CD14-positive monocyte (primary cell): ENCODE measurements around the gene ERLIN1. TPM values are rescaled to one million over a fixed set of nuclear protein-coding genes. Genes with fewer than 3 reads are reported as not detected.

Experiments
- DNase-seq, 3 donors: peaks; one replicate each; pipeline ENCODE4 v3.0.0-alpha.2; 2011 to 2022
- H2AFZ ChIP-seq: 2 replicates; pipeline ENCODE4 v1.6.0; 2012; ENCODE audit warnings: mild to moderate bottlenecking, low read depth, low read length, inconsistent platforms; ENCODE audit not compliant: insufficient read depth, poor library complexity, severe bottlenecking
- H3K27ac ChIP-seq, 2 donors: 1 replicate in 1 of 2; 2 replicates in 1 of 2; pipeline ENCODE4 v1.5.1; 2012 to 2013; ENCODE audit warnings: low read length in 2 of 2, control low read depth in 1 of 2, inconsistent platforms in 1 of 2, low read depth in 1 of 2, mild to moderate bottlenecking in 1 of 2
- H3K27me3 ChIP-seq, 2 donors: one replicate each; pipeline versions ENCODE4 v1.6.0 to v1.6.1; 2011 to 2013; ENCODE audit warnings: low read length in 2 of 2; ENCODE audit not compliant: control insufficient read depth in 2 of 2, insufficient read depth in 2 of 2
- H3K36me3 ChIP-seq, 2 donors: replicated peaks in 1 of 2; 1 replicate in 1 of 2; 2 replicates in 1 of 2; pipeline versions ENCODE4 v1.5.1 to v1.6.1; 2012 to 2013; ENCODE audit warnings: low read length in 2 of 2, control low read depth in 1 of 2, inconsistent platforms in 1 of 2, mild to moderate bottlenecking in 1 of 2; ENCODE audit not compliant: insufficient read depth in 2 of 2, control insufficient read depth in 1 of 2
- H3K4me1 ChIP-seq, 2 donors: 1 replicate in 1 of 2; 2 replicates in 1 of 2; pipeline versions ENCODE4 v1.5.1 to v1.6.1; 2012 to 2013; ENCODE audit warnings: low read length in 2 of 2, control low read depth in 1 of 2, inconsistent platforms in 1 of 2, mild to moderate bottlenecking in 1 of 2, moderate library complexity in 1 of 2; ENCODE audit not compliant: insufficient read depth in 2 of 2, control insufficient read depth in 1 of 2
- H3K4me2 ChIP-seq: replicated peaks from 2 replicates; pipeline ENCODE3; 2012; ENCODE audit warnings: low read length, moderate library complexity, mild to moderate bottlenecking; ENCODE audit not compliant: poor library complexity, severe bottlenecking; ENCODE audit errors: extremely low read depth
- H3K4me3 ChIP-seq, 3 experiments: fragments of 200-600 bp in 1 of 3; sonication (generic) in 1 of 3; replicated peaks in 1 of 3; 1 replicate in 2 of 3; 2 replicates in 1 of 3; pipeline ENCODE4 v1.5.1; 2011 to 2013; ENCODE audit warnings: low read length in 3 of 3, mild to moderate bottlenecking in 3 of 3, control low read depth in 2 of 3, low read depth in 2 of 3, inconsistent platforms in 1 of 3, moderate library complexity in 1 of 3
- H3K79me2 ChIP-seq: 2 replicates; pipeline ENCODE4 v1.6.0; 2012; ENCODE audit warnings: mild to moderate bottlenecking, control low read depth, inconsistent platforms, low read length, moderate library complexity; ENCODE audit not compliant: insufficient read depth
- H3K9ac ChIP-seq: 2 replicates; pipeline ENCODE4 v1.6.0; 2017; ENCODE audit warnings: low read length, mild to moderate bottlenecking; ENCODE audit not compliant: insufficient read depth, poor library complexity, severe bottlenecking
- H3K9me3 ChIP-seq, 2 donors: replicated peaks in 1 of 2; 1 replicate in 1 of 2; 2 replicates in 1 of 2; pipeline versions ENCODE4 v1.5.1 to v1.6.1; 2012 to 2013; ENCODE audit warnings: low read length in 2 of 2, control low read depth in 1 of 2; ENCODE audit not compliant: control insufficient read depth in 1 of 2, insufficient read depth in 1 of 2
- H4K20me1 ChIP-seq: 2 replicates; pipeline ENCODE4 v1.6.0; 2012; ENCODE audit warnings: mild to moderate bottlenecking, low read length, control low read depth, moderate library complexity; ENCODE audit not compliant: insufficient read depth
- H3K27ac Mint-ChIP-seq, 7 donors: one replicate each; pipeline ENCODE4 v1.8.0; 2020; ENCODE audit warnings: mild to moderate bottlenecking in 7 of 7, mixed read lengths in 7 of 7, moderate library complexity in 6 of 7, inconsistent platforms in 2 of 7
- H3K27me3 Mint-ChIP-seq, 3 donors: one replicate each; pipeline ENCODE4 v1.8.0; 2021 to 2022; ENCODE audit warnings: low read depth in 3 of 3, mild to moderate bottlenecking in 3 of 3, mixed read lengths in 3 of 3, moderate library complexity in 3 of 3, inconsistent platforms in 1 of 3
- H3K36me3 Mint-ChIP-seq, 2 donors: one replicate each; pipeline ENCODE4 v1.8.0; 2020; ENCODE audit warnings: mixed read lengths in 2 of 2, inconsistent platforms in 1 of 2, mild to moderate bottlenecking in 1 of 2
- H3K4me1 Mint-ChIP-seq: one replicate; pipeline ENCODE4 v1.8.0; 2020; ENCODE audit warnings: mild to moderate bottlenecking, mixed read lengths
- H3K4me3 Mint-ChIP-seq, 2 donors: one replicate each; pipeline ENCODE4 v1.8.0; 2020; ENCODE audit warnings: mild to moderate bottlenecking in 2 of 2, mixed read lengths in 2 of 2, moderate library complexity in 1 of 2
- H3K9me3 Mint-ChIP-seq, 7 donors: one replicate each; pipeline ENCODE4 v1.8.0; 2020 to 2022; ENCODE audit warnings: mixed read lengths in 7 of 7, mild to moderate bottlenecking in 6 of 7, moderate library complexity in 6 of 7, inconsistent platforms in 2 of 7
- CTCF ChIP-seq: fragments of 200-600 bp; IDR thresholded peaks from one replicate; pipeline ENCODE4 v1.8.0; 2022; ENCODE audit warnings: antibody characterized with exemption, mild to moderate bottlenecking
- WGBS: methylation state at CpG from one replicate; pipeline ENCODE4 v1.1.5; 2013; ENCODE audit warnings: missing lambda C conversion rate; ENCODE audit not compliant: insufficient coverage; 5-methylcytosine and 5-hydroxymethylcytosine counted together
- intact Hi-C, 2 donors: fragments of 100-400 bp; cut with micrococcal nuclease; formaldehyde crosslinking; loops; one replicate each; pipeline versions ENCODE4 v1.15.0 to v1.15.1; 2023
- polyA plus RNA-seq, 3 donors: library from polyadenylated mRNA; depleted of rRNA in 1 of 3; unstranded in 2 of 3; stranded (reverse) in 1 of 3; fragments of 300-500 nt in 2 of 3; fragments of >200 nt in 1 of 3; fragmentation: Illumina TruSeq in 2 of 3; gene quantifications; 1 replicate in 2 of 3; 2 replicates in 1 of 3; pipeline ENCODE4 v1.2.3, GENCODE V29; 2012 to 2021

ERLIN1 gene
- polyA plus RNA-seq, 3 donors: 14.5 to 31.4 (median 18.7) TPM

- Histone ChIP-seq H3K27me3 (no peaks in the 10 kb centered on the region), H3K4me3 (no peak overlapping the region), H3K4me1 (no peaks in the 10 kb centered on the region), H3K27ac (peak overlapping the region in 1 of 2 donors; percentile 46), H3K36me3 (peaks cover 85 to 100% of the 10 kb centered on the region in 2 donors), H4K20me1 (peaks cover 28% of the 10 kb centered on the region), H3K79me2 (peaks cover 53% of the 10 kb centered on the region), H3K9me3 (no peaks in the 10 kb centered on the region), H3K4me2 (no peak overlapping the region), H3K9ac (no peak overlapping the region), H2AFZ (no peak overlapping the region)
- no peak for DNase-seq
- intact Hi-C loops: no loop called here
- no peaks in the 10 kb centered on the region for H3K4me1 Mint-ChIP-seq
- H3K27me3 Mint-ChIP-seq: no peaks in the 10 kb centered on the region
- peak overlapping the region in 1 of 7 donors; percentile 3 for H3K27ac Mint-ChIP-seq
- peaks cover 83 to 96% of the 10 kb centered on the region in 2 donors for H3K36me3 Mint-ChIP-seq
- WGBS: 97% methylated on average over 4 of the region's 5 CpGs
- TF ChIP-seq CTCF: no peak
- H3K9me3 Mint-ChIP-seq: no peaks in the 10 kb centered on the region
- no peak overlapping the region for H3K4me3 Mint-ChIP-seq
These were observed 29.9 kb downstream of the ERLIN1 start for GRCh38 chr10:100155936-100156335.

GRCh38 chr10:100154666-100155065 lies 31.2 kb downstream of the ERLIN1 start:
- Histone ChIP-seq H3K4me2 (no peak overlapping the region), H4K20me1 (peaks cover 26% of the 10 kb centered on the region), H3K9me3 (no peaks in the 10 kb centered on the region), H3K27me3 (no peaks in the 10 kb centered on the region), H3K36me3 (peaks cover 93 to 100% of the 10 kb centered on the region in 2 donors), H3K79me2 (peaks cover 41% of the 10 kb centered on the region), H3K9ac (no peak overlapping the region), H3K4me3 (no peak overlapping the region), H2AFZ (no peak overlapping the region), H3K4me1 (no peaks in the 10 kb centered on the region), H3K27ac (peak overlapping the region in 1 of 2 donors; percentile 26)
- WGBS: 78% methylated on average over 2 of the region's 4 CpGs
- no peak overlapping the region for H3K4me3 Mint-ChIP-seq
- H3K9me3 Mint-ChIP-seq: no peaks in the 10 kb centered on the region
- H3K27ac Mint-ChIP-seq: peak overlapping the region in 3 of 7 donors; percentile 41 to 58 (median 50)
- no peak for DNase-seq
- intact Hi-C loops: no loop called here
- no peaks in the 10 kb centered on the region for H3K27me3 Mint-ChIP-seq
- TF ChIP-seq CTCF: no peak
- peaks cover 88 to 96% of the 10 kb centered on the region in 2 donors for H3K36me3 Mint-ChIP-seq
- peaks cover under 1% of the 10 kb centered on the region for H3K4me1 Mint-ChIP-seq
